Stimulated activated CD4-positive, alpha-beta T cell treated with anti-CD3 and anti-CD28 coated beads, Interleukin-4, amount 100 ng/mL, for 24 hours (primary cell): ENCODE data around the gene SPRR2B.
"Not testable (repeated sequence)": the region's sequence is repeated elsewhere in the genome, so short reads cannot be mapped to it uniquely, and the experiment has no call there.

Source experiments
- DNase-seq: peaks from one replicate; pipeline ENCODE4 v3.0.0-alpha.2; 2020

Gene SPRR2B

GRCh38 chr1:153032677-153033308, 38.6 kb downstream of the SPRR2B start:
- no peak for DNase-seq

GRCh38 chr1:153032073-153032472, 39.3 kb downstream of the SPRR2B start:
- no peak for DNase-seq

GRCh38 chr1:153030895-153031294, 40.5 kb downstream of the SPRR2B start, which contains the start of gene SPRR1B:
TSS of gene SPRR1B (plus strand) at chr1:153031203. CDS start at chr1:153032346, 1,143 bp downstream.
- DNase-seq: no peak

DNA sequence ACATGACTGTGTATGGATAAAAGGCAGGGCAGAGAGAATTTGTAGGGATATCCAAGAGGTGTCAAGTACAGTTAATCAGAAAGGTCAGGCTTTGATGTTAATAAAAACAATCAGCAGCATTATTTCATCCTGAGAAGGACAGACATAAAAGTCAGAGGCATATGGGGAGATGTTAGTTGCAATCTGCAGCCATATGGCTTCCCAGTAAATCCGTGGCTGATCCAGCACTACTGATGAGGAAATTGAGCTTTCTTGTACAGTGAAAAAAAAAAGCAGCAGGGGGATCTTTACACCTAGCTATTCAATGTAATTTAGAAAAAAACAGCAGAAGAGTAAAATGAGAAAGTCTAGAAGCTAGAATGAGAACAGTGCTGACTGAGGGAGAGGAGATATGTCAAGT, 42.6 kb downstream of the SPRR2B start:
- DNase-seq: no peak

DNA sequence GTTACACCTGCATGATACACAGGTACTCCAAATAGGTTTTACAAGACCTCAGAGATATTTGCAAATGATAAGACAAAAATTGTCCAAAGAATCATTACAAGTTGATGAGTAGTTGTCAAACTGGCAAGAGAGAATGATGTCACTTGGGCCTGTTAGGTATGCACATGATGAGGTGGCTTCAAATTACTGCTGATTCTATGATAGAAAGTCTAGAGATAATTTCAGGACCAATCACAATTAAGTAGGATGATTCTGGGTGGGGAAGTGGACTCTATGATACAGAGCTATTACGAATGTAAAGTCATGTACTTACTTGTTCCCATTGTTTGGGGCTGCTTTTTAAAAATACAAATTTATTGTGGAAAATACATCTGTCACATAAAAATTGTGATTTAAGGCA, 45.6 kb downstream of the SPRR2B start:
- DNase-seq: no peak

DNA sequence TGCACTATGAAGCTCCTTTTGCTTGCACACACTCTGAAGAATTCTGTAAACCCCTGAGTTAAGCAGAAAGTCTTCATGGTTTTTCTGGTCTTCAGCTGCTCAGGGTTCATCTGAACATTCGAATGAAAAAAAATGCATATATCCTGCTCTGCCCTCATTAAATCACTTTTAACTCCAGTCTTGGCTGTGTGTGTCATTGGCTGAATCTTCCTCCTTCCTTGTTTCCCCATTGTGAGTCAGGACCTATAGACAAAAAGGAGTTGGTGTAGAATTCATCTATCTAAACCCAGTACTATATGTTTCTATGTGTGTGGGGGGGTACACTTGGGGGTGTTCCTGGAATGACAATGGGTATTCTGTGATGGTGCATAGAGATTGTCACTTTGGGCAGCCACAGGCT, 47.0 kb downstream of the SPRR2B start:
- no peak for DNase-seq

DNA sequence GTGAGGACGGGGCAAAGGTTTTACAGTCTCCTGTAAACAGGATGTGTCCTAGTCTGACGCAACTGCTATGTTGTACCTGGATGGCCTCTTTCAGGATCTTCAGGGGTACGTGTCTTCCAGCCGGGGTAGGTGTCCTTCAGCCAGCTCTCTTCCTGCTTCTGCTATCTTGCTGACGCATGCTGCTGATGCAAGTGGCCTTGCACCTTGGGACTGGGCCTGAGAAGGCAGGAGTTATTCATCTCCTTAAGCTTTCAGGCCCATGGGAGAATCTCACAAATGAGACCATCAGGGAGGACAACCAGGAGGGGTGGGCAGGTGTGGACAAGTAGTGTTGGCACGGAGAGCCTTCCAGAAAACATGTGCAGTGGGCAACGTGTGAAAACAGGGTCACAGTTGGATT, 48.3 kb downstream of the SPRR2B start:
- DNase-seq: no peak

DNA sequence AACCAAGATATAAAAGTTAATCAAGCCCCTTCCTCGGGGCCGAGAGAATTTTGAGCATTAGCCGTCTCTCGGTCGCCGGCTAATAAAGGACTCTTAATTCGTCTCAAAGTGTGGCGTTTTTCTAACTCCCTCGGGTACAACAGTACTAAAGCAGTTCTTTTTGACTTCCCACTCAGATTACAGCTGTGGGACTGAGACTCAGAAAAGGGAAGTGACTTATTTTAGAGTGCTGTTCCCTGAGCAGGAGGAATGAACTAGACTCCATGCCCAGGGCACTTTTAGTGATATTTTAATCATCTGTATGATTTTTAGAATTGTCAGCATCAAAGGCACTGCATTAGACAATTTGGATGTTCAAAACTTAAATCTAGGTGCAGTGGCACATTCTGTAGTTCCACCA, 49.1 kb downstream of the SPRR2B start:
- not testable (repeated sequence) for DNase-seq

DNA sequence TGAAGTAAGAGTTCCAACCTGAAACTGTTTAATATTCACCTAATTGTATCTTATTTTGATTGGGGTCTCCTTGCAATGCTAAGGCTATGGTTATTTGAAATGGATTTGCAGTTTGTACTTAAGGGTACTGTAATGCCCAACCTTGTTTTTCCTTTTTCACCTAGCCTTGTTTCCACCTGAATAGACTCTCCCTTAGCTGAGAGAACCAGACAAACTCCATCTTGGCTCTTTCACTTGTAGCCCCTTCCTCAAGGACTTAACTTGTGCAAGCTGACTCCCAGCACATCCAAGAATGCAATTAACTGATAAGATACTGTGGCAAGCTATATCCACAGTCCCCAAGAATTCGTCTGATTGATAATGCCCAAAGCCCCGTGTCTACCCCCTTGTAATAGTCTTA, 49.6 kb downstream of the SPRR2B start:
- not testable (repeated sequence) for DNase-seq
